Thyroid gland (tissue), 4 donors: ENCODE measurements around the gene PRRC1.

Experiments
- POLR2A ChIP-seq, 2 donors: fragments of 450-650 bp; IDR thresholded peaks; one replicate each; pipeline ENCODE4 v1.6.1; 2017; ENCODE audit warnings: antibody characterized with exemption in 2 of 2, mild to moderate bottlenecking in 2 of 2, moderate library complexity in 1 of 2
- TF ChIP-seq, protein P1 (sequence below), 6 experiments: fragments of 200-600 bp in 3 of 6; fragments of 450-650 bp in 3 of 6; sonication (generic) in 3 of 6; IDR thresholded peaks; one replicate each; pipeline ENCODE4 v1.5.1; 2016 to 2019; ENCODE audit warnings: antibody characterized with exemption in 6 of 6, mild to moderate bottlenecking in 2 of 6, inconsistent platforms in 1 of 6, moderate library complexity in 1 of 6

DNA sequence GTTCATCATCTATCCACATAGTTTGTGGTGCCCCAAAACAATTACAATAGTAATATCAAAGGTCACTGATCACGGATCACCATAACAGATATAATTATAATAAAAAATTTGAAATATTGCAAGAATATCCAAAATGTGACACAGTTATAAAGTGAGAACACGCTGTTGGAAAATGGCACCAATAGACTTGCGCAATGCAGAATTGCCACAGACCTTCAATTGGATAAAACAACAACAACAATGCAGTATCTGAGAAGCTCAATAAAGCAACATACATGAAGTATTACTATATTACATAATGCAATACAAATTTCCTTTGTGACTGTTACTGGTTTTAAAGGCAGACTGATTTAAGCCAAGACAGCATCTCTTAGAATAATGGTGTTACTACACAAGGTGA, 44.7 kb upstream of the PRRC1 start:
- TF ChIP-seq, protein P1, sequence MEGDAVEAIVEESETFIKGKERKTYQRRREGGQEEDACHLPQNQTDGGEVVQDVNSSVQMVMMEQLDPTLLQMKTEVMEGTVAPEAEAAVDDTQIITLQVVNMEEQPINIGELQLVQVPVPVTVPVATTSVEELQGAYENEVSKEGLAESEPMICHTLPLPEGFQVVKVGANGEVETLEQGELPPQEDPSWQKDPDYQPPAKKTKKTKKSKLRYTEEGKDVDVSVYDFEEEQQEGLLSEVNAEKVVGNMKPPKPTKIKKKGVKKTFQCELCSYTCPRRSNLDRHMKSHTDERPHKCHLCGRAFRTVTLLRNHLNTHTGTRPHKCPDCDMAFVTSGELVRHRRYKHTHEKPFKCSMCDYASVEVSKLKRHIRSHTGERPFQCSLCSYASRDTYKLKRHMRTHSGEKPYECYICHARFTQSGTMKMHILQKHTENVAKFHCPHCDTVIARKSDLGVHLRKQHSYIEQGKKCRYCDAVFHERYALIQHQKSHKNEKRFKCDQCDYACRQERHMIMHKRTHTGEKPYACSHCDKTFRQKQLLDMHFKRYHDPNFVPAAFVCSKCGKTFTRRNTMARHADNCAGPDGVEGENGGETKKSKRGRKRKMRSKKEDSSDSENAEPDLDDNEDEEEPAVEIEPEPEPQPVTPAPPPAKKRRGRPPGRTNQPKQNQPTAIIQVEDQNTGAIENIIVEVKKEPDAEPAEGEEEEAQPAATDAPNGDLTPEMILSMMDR (IDR thresholded peaks at IDR 0.05), result no peak
- no peak for TF ChIP-seq POLR2A (IDR thresholded peaks at IDR 0.05)
